Activated naive CD4-positive, alpha-beta T cell treated with anti-CD3 and anti-CD28 coated beads, Interleukin-2, amount 50 U/mL, for 16 hours (primary cell): ENCODE measurements around the gene ARSG.

Experiments used
- DNase-seq: peaks from one replicate; pipeline ENCODE4 v3.0.0-alpha.2; 2020

Gene ARSG

GRCh38 chr17:68432086-68432864 is 141.0 kb downstream of the ARSG start:
- no peak for DNase-seq

- no peak for DNase-seq
These were observed 141.9 kb downstream of the ARSG start for GRCh38 chr17:68433211-68433610.

- no peak for DNase-seq
These were observed 142.7 kb downstream of the ARSG start for GRCh38 chr17:68433911-68434508.

GRCh38 chr17:68435361-68435760 is 144.1 kb downstream of the ARSG start:
- DNase-seq: no peak

GRCh38 chr17:68435876-68436842 is 144.9 kb downstream of the ARSG start:
- DNase-seq: peak; percentile 81

- DNase-seq: peak; percentile 27
These were observed 146.9 kb downstream of the ARSG start for GRCh38 chr17:68437979-68438822.

GRCh38 chr17:68439656-68440290 is 148.5 kb downstream of the ARSG start:
- DNase-seq: no peak

- no peak for DNase-seq
These were observed 149.2 kb downstream of the ARSG start for GRCh38 chr17:68440526-68440925.

- DNase-seq: no peak
These were observed 149.9 kb downstream of the ARSG start for GRCh38 chr17:68441070-68441770.

GRCh38 chr17:68443972-68444464 is 152.7 kb downstream of the ARSG start:
- DNase-seq: no peak

GRCh38 chr17:68445671-68446070 is 154.4 kb downstream of the ARSG start:
- no peak for DNase-seq

- DNase-seq: no peak
These were observed 155.3 kb downstream of the ARSG start for GRCh38 chr17:68446626-68447041.

- DNase-seq: no peak
These were observed 157.9 kb downstream of the ARSG start for GRCh38 chr17:68449021-68449739.

- no peak for DNase-seq
These were observed 159.1 kb downstream of the ARSG start for GRCh38 chr17:68450391-68450790.

- no peak for DNase-seq
These were observed 159.5 kb downstream of the ARSG start for GRCh38 chr17:68450801-68451200.

- DNase-seq: no peak
These were observed 160.5 kb downstream of the ARSG start for GRCh38 chr17:68451670-68452354.

- no peak for DNase-seq
These were observed 161.5 kb downstream of the ARSG start for GRCh38 chr17:68452724-68453290.

GRCh38 chr17:68453991-68454665 is 162.8 kb downstream of the ARSG start:
- no peak for DNase-seq

GRCh38 chr17:68455901-68456338 is 164.6 kb downstream of the ARSG start:
- DNase-seq: no peak
